SU-DHL-6 (cell line): Measurements from ENCODE around the gene CERT1.

Experiments
- CTCF ChIP-seq: fragments of 200-600 bp; sonication (generic); IDR thresholded peaks from one replicate; pipeline ENCODE4 v1.5.1; 2017; ENCODE audit warnings: antibody characterized with exemption, mild to moderate bottlenecking, low read length, moderate library complexity; ENCODE audit not compliant: insufficient read depth, poor library complexity, severe bottlenecking
- EZH2phosphoT487 ChIP-seq: fragments of 200-600 bp; sonication (generic), shearing (Covaris generic); conservative IDR thresholded peaks from 2 replicates; pipeline ENCODE4 v1.6.1; 2018; ENCODE audit warnings: mild to moderate bottlenecking, antibody characterized with exemption, low read length, moderate library complexity, mixed read lengths

DNA sequence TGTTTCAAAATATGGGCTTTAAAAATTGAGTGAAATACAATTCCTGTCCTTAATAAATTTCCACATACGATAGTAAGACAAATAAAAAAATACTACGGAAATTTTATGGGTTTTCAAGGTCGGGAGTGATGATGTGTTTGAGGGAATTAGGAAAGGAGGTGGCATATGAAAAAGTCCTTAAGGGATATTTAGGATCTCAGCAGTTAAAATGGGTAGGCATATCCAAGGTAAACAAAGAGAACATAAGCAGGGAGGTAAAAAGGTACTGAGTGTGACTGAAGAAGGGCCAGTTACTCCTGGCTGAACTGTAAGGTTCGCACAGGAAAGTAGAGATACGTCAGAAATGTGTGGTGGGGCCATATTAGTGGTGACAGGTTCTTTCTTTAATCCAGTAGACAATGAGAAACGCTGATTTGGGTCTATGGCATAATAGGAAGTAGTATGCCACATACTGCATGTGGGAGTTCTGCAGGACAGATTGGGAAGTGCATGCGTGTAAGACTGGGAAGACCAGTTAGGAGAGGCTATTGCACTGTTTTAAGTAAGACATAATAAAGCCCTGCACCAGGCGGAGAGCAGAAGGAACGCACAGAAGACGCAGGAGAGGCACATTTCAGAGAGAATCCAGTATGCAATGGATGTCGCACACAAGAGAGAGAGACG lies 175.3 kb downstream of the CERT1 start:
- no peak for TF ChIP-seq CTCF
- no peak for TF ChIP-seq EZH2phosphoT487
